NCI-H446 (cell line): ENCODE results near the gene CLIC4.

Experiments used
- DNase-seq, 2 experiments: peaks; one replicate each; lab custom pipeline; 2025; lab: John Stamatoyannopoulos, UW

Gene CLIC4

GRCh38 chr1:24859063-24860010 is 114.1 kb downstream of the CLIC4 start:
- DNase-seq = no peak

- no peak for DNase-seq
Observed at GRCh38 chr1:24860841-24861240, 115.6 kb downstream of the CLIC4 start.

GRCh38 chr1:24861821-24862727 is 116.8 kb downstream of the CLIC4 start:
- no peak for DNase-seq

- DNase-seq = no peak
Observed at GRCh38 chr1:24862775-24863483, 117.7 kb downstream of the CLIC4 start.

DNA sequence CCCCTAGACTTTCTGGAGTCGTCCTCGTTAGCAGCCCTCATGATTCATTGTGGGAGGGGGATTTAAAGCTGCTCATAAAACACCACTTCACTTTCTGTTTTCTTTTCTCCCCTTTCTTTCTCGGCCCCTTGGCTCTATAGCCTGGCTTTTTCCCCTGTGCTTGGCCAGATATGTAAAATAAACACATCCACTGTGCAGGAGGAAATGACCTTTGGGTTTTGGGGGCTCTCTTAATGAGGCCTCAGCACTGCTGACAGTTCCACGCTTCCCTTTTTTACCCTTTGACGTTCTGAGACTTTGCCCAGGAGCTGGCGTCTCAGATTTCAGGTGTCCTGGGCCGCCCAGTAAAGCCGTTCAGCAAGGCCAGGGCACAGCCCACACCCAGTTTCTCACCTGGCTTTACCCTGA is 119.1 kb downstream of the CLIC4 start:
- no peak for DNase-seq

DNA sequence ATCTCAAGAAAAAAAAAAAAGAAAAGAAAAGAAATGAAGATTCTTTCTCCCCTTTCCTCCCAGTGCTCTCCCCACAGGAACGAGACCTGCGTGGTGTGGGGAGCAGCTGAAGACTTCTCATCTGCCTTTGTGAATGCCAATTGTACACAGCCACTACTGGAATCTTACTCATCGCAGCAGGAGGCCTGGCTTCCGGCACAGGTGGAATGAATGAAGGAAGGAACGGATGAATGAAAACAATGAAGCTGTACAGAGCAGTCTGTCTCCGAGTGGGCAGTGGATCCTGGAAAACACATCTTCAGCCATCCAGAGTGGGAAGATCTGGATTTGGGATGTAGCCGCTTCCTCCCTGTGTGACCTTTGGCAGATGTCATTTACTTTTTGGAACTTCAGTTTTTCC is 119.9 kb downstream of the CLIC4 start:
- DNase-seq = no peak

GRCh38 chr1:24865587-24865986 is 120.3 kb downstream of the CLIC4 start:
- no peak for DNase-seq

DNA sequence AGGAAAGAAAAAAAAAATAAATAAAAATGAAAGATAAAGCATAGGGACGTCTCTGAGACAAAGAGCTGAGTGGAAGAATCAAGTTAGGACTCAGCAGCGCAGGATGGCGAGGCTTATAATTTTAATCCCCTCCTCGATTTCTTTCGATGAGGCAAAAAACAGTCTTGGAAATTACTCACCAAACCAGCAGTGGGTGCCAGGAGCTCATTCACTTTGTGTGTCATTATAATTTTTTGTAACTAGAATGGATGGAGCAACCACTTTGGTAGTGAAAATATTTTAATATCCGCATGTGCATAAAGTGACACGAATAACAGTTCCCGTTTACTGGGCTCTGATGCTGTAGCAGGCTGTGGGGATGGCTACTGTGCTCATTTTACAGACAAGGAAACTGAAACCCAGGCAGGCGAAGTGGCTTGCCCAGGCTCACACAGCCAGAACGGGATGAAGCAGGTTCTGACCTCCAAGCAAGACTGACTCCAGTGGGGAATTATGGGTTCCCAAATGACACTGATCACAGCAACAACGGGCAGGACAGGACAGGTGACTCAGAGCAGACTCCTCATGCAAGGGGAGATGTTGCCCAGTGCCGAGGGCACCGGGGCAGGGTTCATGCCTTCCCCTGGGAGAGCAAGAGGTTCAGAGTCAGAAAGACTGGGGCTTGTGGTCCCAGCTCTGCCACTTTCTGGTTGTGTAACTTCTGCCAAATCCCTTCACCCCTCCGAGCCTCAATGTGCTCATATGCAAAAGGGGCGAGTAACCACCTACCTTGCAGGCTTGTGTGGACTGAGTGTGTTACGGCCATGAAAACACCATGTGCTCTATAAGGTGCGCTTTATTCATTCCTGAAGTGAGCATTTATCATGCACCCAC is 121.2 kb downstream of the CLIC4 start:
- DNase-seq = no peak

GRCh38 chr1:24867084-24867870 is 122.0 kb downstream of the CLIC4 start:
- DNase-seq = no peak

DNA sequence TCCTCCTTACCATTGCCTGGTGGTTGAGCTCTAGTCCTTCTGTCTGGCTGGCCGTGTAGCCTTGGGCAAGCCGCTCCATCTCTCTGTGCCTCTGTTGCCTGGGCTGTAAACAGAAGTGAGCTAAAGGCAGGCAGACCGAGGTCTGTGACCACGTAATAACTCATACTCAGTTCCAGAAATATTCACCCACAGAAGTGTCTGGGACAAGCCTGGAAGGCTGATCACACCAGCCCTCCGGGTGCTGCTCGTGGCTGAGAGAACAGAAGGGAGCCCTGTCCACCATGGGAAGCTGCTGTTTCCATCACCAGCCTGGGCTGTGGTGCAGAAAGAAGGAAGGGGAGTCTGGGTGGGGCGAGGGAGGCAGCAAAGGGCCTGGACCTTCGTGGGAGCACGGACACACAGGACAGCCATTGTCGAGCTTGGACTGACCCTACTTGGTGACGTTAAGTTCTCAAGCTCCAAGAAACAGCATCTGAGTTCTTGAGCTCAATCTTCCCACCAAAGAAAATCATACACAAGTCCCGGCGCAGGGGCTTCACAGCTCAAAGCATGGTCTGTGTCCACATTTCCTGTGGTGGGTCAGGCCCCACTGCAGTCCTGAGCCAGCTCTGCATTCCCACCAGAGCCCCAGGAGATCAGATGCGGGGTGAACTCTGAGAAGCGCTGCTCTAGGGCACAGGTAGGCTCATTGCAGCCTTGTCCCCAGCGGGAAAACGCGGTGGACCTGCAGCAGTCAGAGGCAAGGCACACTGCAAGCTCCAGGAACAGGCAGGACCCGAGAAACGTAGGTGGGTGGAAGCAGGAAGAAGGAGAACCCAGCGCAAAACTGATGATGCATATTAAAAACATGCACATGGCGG is 123.0 kb downstream of the CLIC4 start:
- DNase-seq = no peak

DNA sequence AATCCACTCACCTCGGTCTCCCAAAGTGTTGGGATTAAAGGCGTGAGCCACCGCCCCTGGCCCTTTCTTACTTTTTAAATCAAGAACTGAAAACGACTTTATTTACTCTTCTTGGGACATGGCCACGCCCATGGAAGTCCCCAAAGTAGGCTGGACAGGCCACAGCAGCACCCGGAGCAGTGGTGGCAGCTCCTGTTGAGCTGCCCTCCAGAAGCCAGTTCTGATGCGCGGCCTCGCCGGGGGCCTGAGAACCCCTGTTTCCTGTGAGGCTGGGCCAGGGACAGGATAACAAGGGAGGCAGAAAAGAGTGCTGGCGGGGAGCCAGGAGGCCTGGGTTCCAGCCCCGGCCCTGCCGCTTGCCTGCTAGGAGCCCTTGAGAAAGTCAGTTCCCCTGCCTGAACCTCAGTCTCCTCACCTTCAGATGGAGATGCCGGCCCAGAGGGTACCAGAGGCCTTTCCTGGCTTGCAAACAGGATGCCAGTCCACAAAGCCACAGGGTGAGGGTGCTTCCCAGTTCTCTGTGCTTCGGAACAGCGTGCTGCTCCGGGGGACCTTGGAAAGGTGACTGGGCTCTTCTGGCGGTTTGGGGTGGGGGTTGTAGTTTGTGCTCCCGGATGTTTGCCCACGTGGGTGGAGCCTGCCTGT is 125.4 kb downstream of the CLIC4 start:
- DNase-seq = no peak

- no peak for DNase-seq
Observed at GRCh38 chr1:24871306-24871901, 126.2 kb downstream of the CLIC4 start.

DNA sequence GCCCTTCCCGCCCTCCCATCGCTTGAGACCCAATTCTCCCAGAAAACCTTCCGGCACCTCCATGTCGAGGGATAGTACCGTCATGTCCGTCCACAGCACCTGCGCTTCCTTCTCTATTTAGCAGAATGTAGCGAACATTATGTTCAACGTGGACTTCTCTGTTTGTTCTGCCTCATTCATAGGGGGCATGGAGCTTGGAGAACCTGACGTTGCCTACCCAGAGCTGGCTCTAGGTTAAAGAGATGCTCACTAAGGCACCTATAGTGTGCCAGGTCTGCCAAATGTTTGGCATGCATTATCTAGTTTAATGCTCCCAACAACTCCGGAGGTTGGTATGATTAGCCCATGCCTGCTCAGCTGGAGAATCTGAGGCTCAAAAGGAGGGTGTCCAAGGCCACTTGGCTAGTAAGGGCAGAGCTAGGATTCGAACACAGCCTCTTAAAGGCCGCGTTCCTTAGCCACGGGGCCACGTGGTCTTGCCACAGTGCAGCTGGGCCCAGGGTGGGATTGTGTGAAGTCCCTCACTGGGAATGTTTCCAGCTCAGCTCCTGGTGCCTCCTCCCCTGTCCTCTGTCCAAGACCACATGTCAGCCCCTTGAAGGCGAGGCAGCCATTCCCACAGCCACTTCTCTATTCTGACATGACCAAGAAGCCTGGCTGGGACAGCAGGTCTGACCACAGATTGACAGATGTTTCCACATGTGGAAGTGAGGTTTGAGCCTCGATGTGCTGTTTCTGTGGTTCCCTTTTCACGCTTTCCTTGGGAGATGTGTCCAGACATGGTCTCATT is 127.0 kb downstream of the CLIC4 start:
- no peak for DNase-seq

DNA sequence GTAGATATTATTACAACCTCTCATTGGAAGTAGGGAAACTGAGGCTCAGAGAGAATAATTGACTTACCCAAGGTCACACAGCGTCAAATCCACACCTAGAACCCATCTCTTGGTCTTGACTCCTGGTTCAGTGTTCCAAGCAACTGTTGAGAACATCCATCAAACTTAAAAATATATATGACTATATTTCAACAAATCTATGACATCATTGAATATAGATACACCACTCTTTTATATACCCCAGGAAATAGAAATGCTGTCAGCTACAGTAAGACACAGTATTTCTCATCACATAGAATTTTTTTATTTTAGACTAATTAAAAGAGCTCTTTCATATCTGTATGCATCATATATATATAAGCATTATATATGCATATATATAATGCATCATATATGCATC is 127.9 kb downstream of the CLIC4 start:
- no peak for DNase-seq

DNA sequence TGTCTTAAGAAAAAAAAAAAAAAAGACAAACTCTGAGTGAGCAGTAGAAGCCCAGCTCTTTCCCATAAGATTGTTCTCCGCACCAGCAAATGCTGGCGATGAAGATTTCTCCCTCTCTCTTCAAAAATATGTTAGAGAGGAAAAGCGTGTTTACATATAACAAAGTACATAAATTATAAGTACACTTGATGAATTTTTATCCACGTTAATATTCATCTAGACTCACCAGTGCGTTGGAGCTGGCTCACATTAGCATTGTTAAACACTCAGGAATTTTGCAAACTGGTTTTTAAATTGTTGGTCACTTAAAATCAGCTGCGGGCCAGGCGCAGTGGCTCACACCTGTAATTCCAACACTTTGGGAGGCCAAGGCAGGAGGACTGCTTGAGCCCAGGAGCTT is 128.8 kb downstream of the CLIC4 start:
- DNase-seq = no peak

- DNase-seq = no peak
Observed at GRCh38 chr1:24874611-24875234, 129.5 kb downstream of the CLIC4 start.

GRCh38 chr1:24875257-24875656 is 130.0 kb downstream of the CLIC4 start:
- DNase-seq = no peak
